Esophagus squamous epithelium (tissue), 4 donors: ENCODE measurements around the gene TLE6.

ENCODE experiments used
- CTCF ChIP-seq, 6 experiments: fragments of 450-650 bp in 4 of 6; fragments of 200-600 bp in 2 of 6; sonication (generic) in 2 of 6; IDR thresholded peaks; one replicate each; pipeline ENCODE4 v1.5.1; 2016 to 2019; ENCODE audit warnings: antibody characterized with exemption in 6 of 6, mild to moderate bottlenecking in 4 of 6, moderate library complexity in 4 of 6
- POLR2A ChIP-seq, 4 donors: fragments of 450-650 bp; IDR thresholded peaks; one replicate each; pipeline ENCODE4 v1.6.1; 2017; ENCODE audit warnings: antibody characterized with exemption in 4 of 4, mild to moderate bottlenecking in 4 of 4, moderate library complexity in 3 of 4

- TF ChIP-seq CTCF (IDR thresholded peaks at IDR 0.05): no peak
- no peak for TF ChIP-seq POLR2A (IDR thresholded peaks at IDR 0.05)
These were observed 38.0 kb downstream of the TLE6 start for GRCh38 chr19:3015126-3016057.
